H9 (cell line): Measurements from ENCODE around the gene DGKG. TPM values are rescaled to one million over a fixed set of nuclear protein-coding genes. Genes with fewer than 3 reads are reported as not detected.

Experiments used
- DNase-seq: peaks from one replicate; pipeline ENCODE4 v3.0.0-alpha.2; 2017
- H2AFZ ChIP-seq: one replicate; pipeline ENCODE4 v1.6.1; 2013; ENCODE audit warnings: mild to moderate bottlenecking, low read length, control low read depth, moderate library complexity
- H2AK5ac ChIP-seq: 2 replicates; pipeline ENCODE4 v1.6.1; 2013; ENCODE audit warnings: low read length, control low read depth, mixed read lengths; ENCODE audit not compliant: insufficient read length
- H2BK120ac ChIP-seq: one replicate; pipeline ENCODE4 v1.6.1; 2013; ENCODE audit warnings: low read depth, mild to moderate bottlenecking, low read length, control low read depth, inconsistent platforms; ENCODE audit not compliant: poor library complexity, severe bottlenecking
- H2BK12ac ChIP-seq: 2 replicates; pipeline ENCODE4 v1.6.1; 2013; ENCODE audit warnings: low read length, control low read depth, mixed read lengths, low read depth; ENCODE audit not compliant: insufficient read length
- H2BK15ac ChIP-seq: 2 replicates; pipeline ENCODE4 v1.6.1; 2013; ENCODE audit warnings: low read depth, low read length, control low read depth
- H2BK20ac ChIP-seq: one replicate; pipeline ENCODE4 v1.6.1; 2013; ENCODE audit warnings: low read depth, mild to moderate bottlenecking, low read length, control low read depth, inconsistent platforms; ENCODE audit not compliant: poor library complexity, severe bottlenecking
- H2BK5ac ChIP-seq: 2 replicates; pipeline ENCODE4 v1.6.1; 2013; ENCODE audit warnings: low read length, control low read depth, mixed read lengths; ENCODE audit not compliant: insufficient read length
- H3K14ac ChIP-seq: 2 replicates; pipeline ENCODE4 v1.6.1; 2013; ENCODE audit warnings: low read length, control low read depth; ENCODE audit not compliant: insufficient read depth
- H3K18ac ChIP-seq: 2 replicates; pipeline ENCODE4 v1.6.1; 2013; ENCODE audit warnings: low read depth, mild to moderate bottlenecking, mixed read lengths, low read length, control low read depth; ENCODE audit not compliant: insufficient read length
- H3K23ac ChIP-seq: 2 replicates; pipeline ENCODE4 v1.6.1; 2013; ENCODE audit warnings: low read length, control low read depth, mixed read lengths, low read depth; ENCODE audit not compliant: insufficient read length
- H3K23me2 ChIP-seq: 2 replicates; pipeline ENCODE4 v1.6.1; 2013; ENCODE audit warnings: low read depth, mild to moderate bottlenecking, mixed read lengths, low read length, control low read depth; ENCODE audit not compliant: insufficient read length, poor library complexity, severe bottlenecking
- H3K27ac ChIP-seq: 2 replicates; pipeline ENCODE4 v1.5.1; 2013; ENCODE audit warnings: low read length, control low read depth, mixed read lengths, low read depth; ENCODE audit not compliant: insufficient read length
- H3K27me3 ChIP-seq: 2 replicates; pipeline ENCODE4 v1.6.1; 2013; ENCODE audit warnings: low read length, control low read depth, inconsistent platforms; ENCODE audit not compliant: insufficient read depth
- H3K4ac ChIP-seq: 2 replicates; pipeline ENCODE4 v1.6.1; 2013; ENCODE audit warnings: low read depth, mild to moderate bottlenecking, control low read depth, inconsistent platforms, low read length, moderate library complexity
- H3K4me1 ChIP-seq: 2 replicates; pipeline ENCODE4 v1.6.1; 2013; ENCODE audit warnings: low read length, control low read depth, inconsistent platforms; ENCODE audit not compliant: insufficient read depth
- H3K4me2 ChIP-seq: 2 replicates; pipeline ENCODE4 v1.6.1; 2013; ENCODE audit warnings: low read length, control low read depth, mixed read lengths; ENCODE audit not compliant: insufficient read length, insufficient read depth
- H3K56ac ChIP-seq: 2 replicates; pipeline ENCODE4 v1.6.1; 2013; ENCODE audit warnings: low read depth, mild to moderate bottlenecking, mixed read lengths, low read length, control low read depth; ENCODE audit not compliant: insufficient read length
- H3K79me1 ChIP-seq: 2 replicates; pipeline ENCODE4 v1.6.1; 2013; ENCODE audit warnings: low read depth, mild to moderate bottlenecking, moderate library complexity, low read length, control low read depth, inconsistent platforms; ENCODE audit not compliant: insufficient read depth, poor library complexity, severe bottlenecking
- H3K79me2 ChIP-seq: 2 replicates; pipeline ENCODE4 v1.6.1; 2013; ENCODE audit warnings: low read length, control low read depth, inconsistent platforms; ENCODE audit not compliant: insufficient read depth
- H3K9ac ChIP-seq: 2 replicates; pipeline ENCODE4 v1.6.1; 2013; ENCODE audit warnings: low read length, control low read depth, mixed read lengths; ENCODE audit not compliant: insufficient read length; ENCODE audit errors: extremely low read depth
- H3K9me3 ChIP-seq: one replicate; pipeline ENCODE4 v1.6.1; 2013; ENCODE audit warnings: low read depth, low read length, inconsistent platforms; ENCODE audit not compliant: control insufficient read depth
- H3T11ph ChIP-seq: one replicate; pipeline ENCODE4 v1.6.1; 2013; ENCODE audit warnings: mild to moderate bottlenecking, low read length, control low read depth, inconsistent platforms
- H4K20me1 ChIP-seq: one replicate; pipeline ENCODE4 v1.6.1; 2013; ENCODE audit not compliant: control insufficient read depth, insufficient read length, insufficient read depth
- H4K5ac ChIP-seq: 2 replicates; pipeline ENCODE4 v1.6.1; 2013; ENCODE audit warnings: low read depth, mild to moderate bottlenecking, mixed read lengths, low read length, control low read depth; ENCODE audit not compliant: insufficient read length
- H4K8ac ChIP-seq: replicated peaks from 2 replicates; pipeline ENCODE4 v1.6.1; 2013; ENCODE audit warnings: low read length, control low read depth, mixed read lengths, low read depth; ENCODE audit not compliant: insufficient read length
- H4K91ac ChIP-seq: 2 replicates; pipeline ENCODE4 v1.6.1; 2013; ENCODE audit warnings: low read depth, mild to moderate bottlenecking, moderate library complexity, mixed read lengths, low read length, control low read depth; ENCODE audit not compliant: insufficient read length
- H3K27ac Mint-ChIP-seq, 3 experiments: 2 replicates in 2 of 3; 3 replicates in 1 of 3; pipeline ENCODE4 v1.8.0; 2020 to 2021; ENCODE audit warnings: mixed read lengths in 3 of 3, mild to moderate bottlenecking in 1 of 3, moderate library complexity in 1 of 3
- H3K27me3 Mint-ChIP-seq: 2 replicates; pipeline ENCODE4 v1.8.0; 2021; ENCODE audit warnings: low read depth, mild to moderate bottlenecking, moderate library complexity, mixed read lengths
- H3K36me3 Mint-ChIP-seq, 3 experiments: 2 replicates in 2 of 3; 3 replicates in 1 of 3; pipeline ENCODE4 v1.8.0; 2020 to 2021; ENCODE audit warnings: low read depth in 3 of 3, mixed read lengths in 3 of 3; ENCODE audit not compliant: insufficient read depth in 1 of 3
- H3K4me1 Mint-ChIP-seq, 2 experiments: 2 replicates each; pipeline ENCODE4 v1.8.0; 2020; ENCODE audit warnings: mixed read lengths in 2 of 2
- H3K4me3 Mint-ChIP-seq, 2 experiments: 2 replicates in 1 of 2; 3 replicates in 1 of 2; pipeline ENCODE4 v1.8.0; 2020 to 2021; ENCODE audit warnings: mild to moderate bottlenecking in 2 of 2, mixed read lengths in 2 of 2, moderate library complexity in 1 of 2
- H3K9me3 Mint-ChIP-seq, 2 experiments: 2 replicates in 1 of 2; 3 replicates in 1 of 2; pipeline ENCODE4 v1.8.0; 2020; ENCODE audit warnings: mild to moderate bottlenecking in 2 of 2, mixed read lengths in 2 of 2, moderate library complexity in 1 of 2
- WGBS: extraction: QIAGEN DNeasy Blood & Tissue Kit; methylation state at CpG from one replicate; pipeline ENCODE4 v1.1.7; 2013; ENCODE audit warnings: missing lambda C conversion rate, low lambda C conversion rate, mixed read lengths; ENCODE audit not compliant: insufficient read length; ENCODE audit errors: extremely low coverage; 5-methylcytosine and 5-hydroxymethylcytosine counted together
- total RNA-seq: library from RNA; stranded (reverse); gene quantifications from 2 replicates; pipeline ENCODE4 v1.2.1, GENCODE V29; 2021
- TF ChIP-seq, protein P1 (sequence below): fragments of 200-600 bp; sonication (generic); conservative IDR thresholded peaks from 3 replicates; pipeline ENCODE4 v1.8.0; 2021; ENCODE audit warnings: antibody characterized with exemption, mild to moderate bottlenecking

The DGKG gene
- total RNA-seq, 1 experiment from 2014 or later = not detected

DNA sequence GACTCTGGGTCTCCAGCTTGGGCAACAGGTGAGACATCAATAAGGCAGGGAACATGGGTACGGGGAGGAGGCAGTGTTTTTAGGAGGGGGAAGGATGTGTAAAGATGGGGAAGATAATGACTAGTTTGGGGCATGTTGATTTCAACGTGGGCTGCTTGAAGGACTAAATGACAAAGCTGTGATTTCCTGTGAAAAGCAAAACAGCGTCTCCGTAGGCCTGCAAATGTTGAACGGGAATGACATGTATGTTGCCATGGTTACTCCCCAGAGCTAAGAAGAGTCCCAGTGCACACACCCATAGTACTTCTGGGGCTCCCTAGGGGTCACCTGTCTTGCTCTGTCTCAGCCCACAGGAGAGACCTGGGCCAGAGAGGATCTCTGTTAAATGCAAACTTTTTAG lies 181.9 kb downstream of the DGKG start:
- Mint-ChIP-seq H3K36me3 (no peaks in the 10 kb centered on the region; a peak in 1 of 7 replicates), H3K4me3 (no peak overlapping the region), H3K4me1 (no peaks in the 10 kb centered on the region), H3K27me3 (peaks cover 62% of the 10 kb centered on the region), H3K27ac (no peak overlapping the region), H3K9me3 (no peaks in the 10 kb centered on the region)
- Histone ChIP-seq H4K20me1 (no peaks in the 10 kb centered on the region), H3K23ac (no peak overlapping the region), H4K5ac (no peak overlapping the region), H3K14ac (no peak overlapping the region), H3K27ac (no peak overlapping the region), H3T11ph (no peak overlapping the region), H3K9me3 (no peaks in the 10 kb centered on the region), H2BK5ac (no peak overlapping the region), H2BK120ac (no peak overlapping the region), H3K27me3 (no peaks in the 10 kb centered on the region), H3K4me2 (no peak overlapping the region), H3K4ac (no peak overlapping the region), H2AFZ (no peak overlapping the region), H4K8ac (no peak overlapping the region), H2BK15ac (no peak overlapping the region), H4K91ac (no peak overlapping the region), H3K9ac (no peak overlapping the region), H3K4me1 (no peaks in the 10 kb centered on the region), H3K23me2 (no peaks in the 10 kb centered on the region), H3K79me2 (no peaks in the 10 kb centered on the region), H2BK12ac (no peak overlapping the region), H3K56ac (no peak overlapping the region), H2BK20ac (no peak overlapping the region), H3K18ac (no peak overlapping the region), H3K79me1 (no peaks in the 10 kb centered on the region), H2AK5ac (no peak overlapping the region)
- TF ChIP-seq, protein P1, sequence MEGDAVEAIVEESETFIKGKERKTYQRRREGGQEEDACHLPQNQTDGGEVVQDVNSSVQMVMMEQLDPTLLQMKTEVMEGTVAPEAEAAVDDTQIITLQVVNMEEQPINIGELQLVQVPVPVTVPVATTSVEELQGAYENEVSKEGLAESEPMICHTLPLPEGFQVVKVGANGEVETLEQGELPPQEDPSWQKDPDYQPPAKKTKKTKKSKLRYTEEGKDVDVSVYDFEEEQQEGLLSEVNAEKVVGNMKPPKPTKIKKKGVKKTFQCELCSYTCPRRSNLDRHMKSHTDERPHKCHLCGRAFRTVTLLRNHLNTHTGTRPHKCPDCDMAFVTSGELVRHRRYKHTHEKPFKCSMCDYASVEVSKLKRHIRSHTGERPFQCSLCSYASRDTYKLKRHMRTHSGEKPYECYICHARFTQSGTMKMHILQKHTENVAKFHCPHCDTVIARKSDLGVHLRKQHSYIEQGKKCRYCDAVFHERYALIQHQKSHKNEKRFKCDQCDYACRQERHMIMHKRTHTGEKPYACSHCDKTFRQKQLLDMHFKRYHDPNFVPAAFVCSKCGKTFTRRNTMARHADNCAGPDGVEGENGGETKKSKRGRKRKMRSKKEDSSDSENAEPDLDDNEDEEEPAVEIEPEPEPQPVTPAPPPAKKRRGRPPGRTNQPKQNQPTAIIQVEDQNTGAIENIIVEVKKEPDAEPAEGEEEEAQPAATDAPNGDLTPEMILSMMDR = no peak
- WGBS = 100% methylated on average over 1 of the region's 5 CpGs
- DNase-seq = no peak
